GM03348 (cell line): ENCODE data around the gene NOP14.
A peak's percentile ranks its signal among the peaks of the same experiment; 100 is the strongest.
"Not testable (repeated sequence)": the region's sequence is repeated elsewhere in the genome, so short reads cannot be mapped to it uniquely, and the experiment has no call there.

Source experiments
- DNase-seq: peaks from one replicate; pipeline ENCODE4 v3.0.0; 2012; ENCODE audit warnings: low spot score

NOP14 gene

DNA sequence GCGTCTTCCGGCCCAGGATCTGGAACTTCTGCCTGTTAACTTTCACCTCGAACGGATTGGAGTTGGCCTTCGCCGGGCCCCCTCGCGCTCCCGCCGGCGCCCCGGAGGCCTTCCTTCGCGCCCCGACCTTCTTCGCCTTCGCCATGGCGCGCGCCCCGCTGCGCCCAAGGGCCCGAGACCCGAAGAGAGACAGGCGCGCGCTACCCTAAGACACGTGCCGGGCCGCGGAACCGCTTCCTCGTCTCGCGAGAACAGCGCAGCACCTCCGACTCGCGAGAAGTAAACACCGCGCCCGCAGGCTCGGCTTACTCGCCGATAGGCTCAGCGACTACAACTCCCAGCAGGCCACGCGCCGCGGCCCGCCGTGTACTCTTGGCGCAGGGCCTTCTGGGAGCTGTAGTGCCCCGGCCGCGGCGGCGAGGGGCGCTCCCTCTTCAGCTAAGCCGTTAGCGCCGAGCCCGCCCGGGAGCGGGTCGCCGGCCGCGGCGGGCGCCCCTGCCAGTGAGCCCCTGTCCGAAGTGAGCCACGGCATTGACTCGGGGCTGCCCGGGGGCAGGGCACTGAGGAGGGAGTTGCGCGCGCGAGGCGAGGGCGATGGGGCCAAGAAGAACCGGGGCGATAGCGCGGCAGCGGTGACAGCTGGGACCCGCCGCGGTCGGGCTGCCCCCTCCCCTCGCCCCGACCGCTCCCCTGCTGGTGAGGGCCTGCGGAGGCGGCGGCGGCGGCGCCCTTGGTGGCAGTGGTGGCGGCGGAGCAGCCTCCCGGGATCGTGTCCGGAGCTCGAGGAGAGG is at the start of gene NOP14, which contains the start of gene GRK4:
TSS of gene NOP14 (minus strand) at position 232 of the 791 bp plus-strand sequence. CDS start at position 145, 87 bp downstream.
TSS of gene GRK4 (plus strand) at position 397 of the 791 bp plus-strand sequence. CDS start 500 bp downstream, outside the sequence.
- peak; percentile 96 for DNase-seq

DNA sequence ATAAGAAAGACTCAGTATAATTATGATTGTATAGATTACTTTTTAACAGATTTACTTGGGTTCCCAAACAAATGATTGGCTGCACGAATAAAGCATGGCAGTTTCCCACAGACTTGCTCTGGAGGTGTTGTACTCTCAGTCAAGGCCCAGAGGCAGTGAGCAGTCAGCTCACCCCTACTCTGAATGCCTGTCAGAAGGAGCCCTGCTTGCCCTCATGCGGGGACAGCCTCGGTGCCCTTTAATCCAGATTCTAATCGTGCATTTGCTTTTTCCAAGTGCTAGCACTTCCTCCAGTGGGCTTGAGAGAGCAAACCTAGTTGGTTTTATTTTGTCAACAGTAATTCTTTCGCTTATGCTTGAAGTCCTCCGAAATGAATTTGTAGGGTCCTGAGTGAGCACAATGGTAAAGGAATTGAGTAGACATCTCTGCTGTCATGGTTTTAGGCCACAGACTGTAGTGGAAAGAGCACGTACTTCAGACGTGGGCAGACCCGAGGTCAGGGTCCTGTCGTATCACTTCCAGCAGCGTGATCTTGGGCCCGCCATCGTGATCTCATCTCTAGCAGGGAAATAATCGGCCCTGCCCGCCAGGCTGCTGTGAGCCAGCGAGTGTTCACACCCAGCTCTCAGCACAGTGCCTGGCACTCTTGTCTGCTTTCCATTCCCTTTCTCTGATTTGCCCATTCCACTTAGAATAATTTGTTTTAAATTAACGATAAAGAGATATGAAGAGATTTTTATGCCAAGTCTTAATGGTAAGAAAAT is 48.4 kb upstream of the NOP14 start:
- no peak for DNase-seq

DNA sequence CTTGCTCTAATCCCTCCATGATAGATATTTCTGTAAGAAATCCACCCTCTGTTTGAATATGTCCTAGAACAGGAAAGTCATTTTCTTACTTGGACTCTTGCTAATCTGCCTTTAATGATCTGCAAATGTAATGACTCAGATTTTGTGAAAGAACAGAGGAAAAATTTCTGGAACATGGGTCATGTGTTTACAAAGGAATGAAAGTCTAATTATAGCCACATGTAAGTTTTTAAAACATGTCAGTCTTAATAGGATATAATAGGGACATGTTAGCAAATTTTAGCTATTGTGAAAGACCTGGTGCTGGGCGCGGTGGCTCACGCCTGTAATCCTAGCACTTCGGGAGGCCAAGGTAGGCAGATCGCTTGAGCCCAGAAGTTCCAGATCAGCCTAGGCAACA is 47.8 kb upstream of the NOP14 start:
- peak; percentile 81 for DNase-seq

DNA sequence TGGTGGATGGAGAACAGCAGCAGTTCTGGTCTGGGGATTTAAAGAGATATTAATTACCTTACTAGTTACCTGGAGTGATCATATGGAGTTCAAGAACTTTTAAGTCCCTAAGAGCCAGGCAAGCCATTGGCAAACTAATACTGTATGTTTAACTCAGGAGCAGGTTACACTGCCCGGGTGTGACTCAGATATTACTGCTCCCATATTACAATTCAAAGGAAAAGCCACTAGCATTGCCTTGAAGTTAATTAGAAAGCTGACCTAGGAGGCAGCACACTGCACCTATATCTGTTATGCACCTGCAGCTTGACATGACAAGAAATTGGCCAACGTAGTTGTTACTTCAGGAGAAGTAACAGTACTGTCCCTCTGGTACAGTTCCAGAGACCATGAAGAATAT is 47.4 kb upstream of the NOP14 start:
- DNase-seq: no peak

DNA sequence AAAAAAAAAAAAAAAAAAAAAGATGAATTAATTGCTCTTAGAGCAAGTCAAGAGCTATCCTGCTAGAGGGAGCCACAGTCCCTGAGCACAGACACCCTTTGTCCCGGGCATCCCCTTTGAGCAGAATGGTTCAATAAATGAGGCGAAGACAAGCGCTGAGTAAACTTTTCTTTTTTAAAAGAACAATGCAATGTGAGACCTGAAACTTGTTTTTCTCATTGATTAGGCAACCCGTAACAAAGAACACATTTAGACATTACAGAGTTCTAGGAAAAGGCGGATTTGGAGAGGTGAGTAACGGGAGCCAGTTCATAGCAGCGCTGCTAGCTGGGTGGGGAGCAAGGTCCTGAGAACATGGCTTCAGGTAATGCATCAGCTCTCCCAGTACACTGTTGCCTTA is 46.2 kb upstream of the NOP14 start:
- DNase-seq: peak; percentile 44

DNA sequence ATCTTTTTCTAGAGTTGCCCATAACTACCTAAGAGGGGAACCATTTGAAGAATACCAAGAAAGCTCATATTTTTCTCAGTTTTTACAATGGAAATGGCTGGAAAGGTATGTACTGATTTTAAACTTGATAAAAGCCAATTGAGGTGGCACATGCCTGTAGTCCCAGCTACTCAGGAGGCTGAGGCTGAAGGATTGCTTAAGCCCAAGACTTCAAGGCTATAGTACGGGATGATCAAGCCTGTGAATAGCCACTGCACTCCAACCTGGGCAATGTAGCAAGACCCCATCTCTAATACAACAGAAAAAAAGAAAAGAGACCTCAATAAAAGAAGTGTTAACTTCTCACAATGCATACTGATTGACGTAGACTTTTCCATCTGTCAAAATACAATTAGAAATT is 44.5 kb upstream of the NOP14 start:
- DNase-seq: no peak

DNA sequence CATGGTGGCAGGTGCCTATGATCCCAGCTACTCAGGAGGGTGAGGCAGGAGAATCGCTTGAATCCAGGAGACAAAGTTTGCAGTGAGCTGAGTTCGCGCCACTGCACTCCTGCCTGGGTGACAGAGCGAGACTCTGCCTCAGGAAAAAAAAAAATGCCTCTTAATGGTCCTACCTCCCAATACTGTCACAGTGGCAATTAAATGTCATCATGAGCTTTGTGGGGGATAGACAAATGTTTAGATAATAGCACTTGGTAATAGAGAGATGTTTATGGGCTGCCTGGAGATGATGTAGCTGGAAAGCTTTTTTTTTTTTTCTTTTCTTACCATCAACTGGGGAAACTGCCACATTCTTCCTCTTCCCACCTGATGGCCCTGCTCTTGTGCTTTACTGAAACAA is 33.2 kb upstream of the NOP14 start:
- DNase-seq: no peak

DNA sequence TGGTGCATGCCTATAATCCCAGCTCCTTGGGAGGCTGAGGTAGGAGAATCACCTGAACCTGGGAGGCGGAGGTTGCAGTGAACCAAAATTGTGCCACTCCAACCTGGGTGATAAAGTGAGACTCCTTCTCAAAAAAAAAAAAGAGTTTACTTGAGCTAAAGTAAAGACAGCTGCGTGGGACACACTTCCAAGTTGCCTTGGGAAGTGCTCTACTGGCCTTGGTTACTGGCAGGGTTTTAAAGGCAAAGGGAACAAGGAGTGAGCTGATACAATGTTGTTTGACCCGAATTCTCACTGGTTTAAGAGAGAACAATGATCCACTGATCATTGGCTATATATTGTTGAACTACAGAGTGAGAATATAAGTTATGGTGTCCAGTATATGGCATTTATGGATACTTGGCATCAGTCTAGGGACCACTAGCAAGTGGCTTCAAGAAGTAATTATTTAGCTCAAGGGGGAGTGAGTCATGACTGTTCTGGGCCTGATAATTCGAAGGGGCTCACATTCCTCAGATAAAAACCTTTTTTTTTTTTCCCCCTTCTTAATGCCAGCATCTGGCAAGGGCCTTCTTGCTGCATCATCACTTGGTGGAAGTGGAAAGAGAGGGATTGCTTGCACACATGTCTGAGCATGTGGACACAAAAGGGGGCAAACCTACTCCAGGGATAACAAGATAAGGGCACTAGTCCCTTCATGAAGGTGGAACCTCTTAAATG is 32.5 kb upstream of the NOP14 start:
- no peak for DNase-seq

DNA sequence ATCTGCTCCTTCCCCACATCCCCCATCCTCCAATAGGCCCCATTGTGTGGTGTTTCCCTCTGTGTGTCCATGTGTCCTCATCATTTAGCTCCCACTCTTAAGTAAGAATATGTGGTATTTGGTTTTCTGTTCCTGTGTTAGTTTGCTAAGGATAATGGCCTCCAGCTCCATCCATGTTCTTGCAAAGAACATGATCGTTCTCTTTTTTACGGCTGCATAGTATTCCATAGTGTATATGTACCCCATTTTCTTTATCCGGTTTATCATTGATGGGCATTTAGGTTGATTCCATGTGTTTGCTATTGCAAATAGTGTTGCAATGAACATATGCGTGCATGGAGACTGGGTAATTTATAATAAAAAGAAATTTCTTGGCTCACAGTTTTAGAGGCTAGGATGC is 31.7 kb upstream of the NOP14 start:
- no peak for DNase-seq

DNA sequence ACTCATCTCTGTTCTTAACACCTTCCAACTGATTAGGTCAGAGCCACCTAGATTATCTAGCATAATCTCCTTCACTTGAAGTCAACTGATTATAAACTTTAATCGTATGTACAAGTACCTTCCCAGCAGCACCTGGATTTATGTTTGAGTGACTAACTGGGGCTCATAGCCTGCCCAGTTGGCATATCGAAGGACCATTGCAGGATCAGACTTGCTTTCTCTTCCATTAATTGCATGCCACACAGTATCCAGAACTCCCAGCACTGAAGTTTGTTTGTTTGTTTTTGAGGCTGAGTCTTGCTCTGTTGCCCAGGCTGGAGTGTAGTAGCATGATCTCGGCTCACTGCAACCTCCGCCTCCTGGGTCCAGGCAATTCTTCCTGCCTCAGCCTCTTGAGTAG is 28.0 kb upstream of the NOP14 start:
- no peak for DNase-seq

DNA sequence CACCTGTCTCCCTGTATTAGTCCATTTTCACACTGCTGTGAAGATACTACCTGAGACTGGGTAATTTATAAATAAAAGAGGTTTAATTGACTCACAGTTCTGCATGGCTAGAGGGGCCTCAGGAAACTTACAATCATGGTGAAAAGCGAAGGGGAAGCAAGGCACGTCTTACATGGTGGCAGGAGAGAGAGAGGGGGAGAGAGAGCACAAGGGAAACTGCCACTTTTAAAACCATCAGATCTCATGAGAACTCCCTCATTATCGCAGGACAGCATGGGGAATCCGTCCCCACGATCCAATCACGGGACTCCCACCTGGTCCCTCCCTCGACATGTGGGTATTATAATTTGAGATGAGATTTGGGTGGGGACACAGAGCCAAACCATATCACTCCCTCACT is 20.5 kb upstream of the NOP14 start:
- DNase-seq: not testable (repeated sequence)

DNA sequence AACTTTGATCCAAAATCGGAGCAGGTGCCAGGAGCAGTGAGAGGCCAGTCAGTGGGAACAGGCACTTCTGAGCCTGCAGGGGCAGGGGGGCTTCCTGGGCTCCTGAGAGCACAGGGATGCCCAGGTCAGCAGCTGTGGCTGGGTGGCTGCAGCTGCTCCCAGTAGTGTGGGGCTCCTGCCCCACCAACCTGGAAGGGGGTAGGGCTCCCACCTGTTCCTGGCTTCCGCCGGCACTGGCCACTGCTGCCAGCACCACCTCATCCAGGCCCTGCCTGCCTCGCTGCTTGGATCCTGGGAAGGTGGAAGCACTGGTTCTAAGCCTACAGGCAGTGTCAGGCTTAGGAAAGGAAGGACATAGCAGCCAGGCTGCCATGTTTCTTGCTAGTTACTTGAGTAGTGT is 18.8 kb upstream of the NOP14 start:
- no peak for DNase-seq

DNA sequence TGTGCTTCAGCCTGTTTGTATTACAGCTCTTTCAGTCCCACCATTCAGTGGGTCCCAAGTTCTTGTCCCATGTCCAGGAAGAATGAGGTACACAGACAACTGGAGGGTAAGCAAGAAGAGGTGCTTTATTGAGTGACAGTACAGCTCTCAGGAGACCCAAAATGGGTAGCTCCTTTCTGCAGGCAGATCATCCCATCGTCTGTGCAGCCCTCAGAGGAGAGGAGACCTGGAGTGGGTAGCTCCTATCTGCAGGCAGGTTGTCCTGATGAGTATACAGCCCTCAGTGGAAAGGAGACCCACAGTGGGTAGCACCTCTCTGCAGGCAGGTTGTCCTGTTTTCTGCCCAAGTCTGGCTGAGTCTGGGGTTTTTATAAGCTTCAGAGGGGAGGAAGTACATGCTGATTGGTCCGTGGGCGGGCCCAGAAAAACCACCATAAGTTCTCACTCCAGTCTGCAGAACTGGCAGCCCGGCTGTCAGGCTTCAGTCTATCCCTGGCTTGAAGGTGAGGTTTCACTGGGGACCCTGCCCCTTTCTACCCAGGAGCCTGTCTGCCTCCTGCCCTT is 18.1 kb upstream of the NOP14 start:
- no peak for DNase-seq

DNA sequence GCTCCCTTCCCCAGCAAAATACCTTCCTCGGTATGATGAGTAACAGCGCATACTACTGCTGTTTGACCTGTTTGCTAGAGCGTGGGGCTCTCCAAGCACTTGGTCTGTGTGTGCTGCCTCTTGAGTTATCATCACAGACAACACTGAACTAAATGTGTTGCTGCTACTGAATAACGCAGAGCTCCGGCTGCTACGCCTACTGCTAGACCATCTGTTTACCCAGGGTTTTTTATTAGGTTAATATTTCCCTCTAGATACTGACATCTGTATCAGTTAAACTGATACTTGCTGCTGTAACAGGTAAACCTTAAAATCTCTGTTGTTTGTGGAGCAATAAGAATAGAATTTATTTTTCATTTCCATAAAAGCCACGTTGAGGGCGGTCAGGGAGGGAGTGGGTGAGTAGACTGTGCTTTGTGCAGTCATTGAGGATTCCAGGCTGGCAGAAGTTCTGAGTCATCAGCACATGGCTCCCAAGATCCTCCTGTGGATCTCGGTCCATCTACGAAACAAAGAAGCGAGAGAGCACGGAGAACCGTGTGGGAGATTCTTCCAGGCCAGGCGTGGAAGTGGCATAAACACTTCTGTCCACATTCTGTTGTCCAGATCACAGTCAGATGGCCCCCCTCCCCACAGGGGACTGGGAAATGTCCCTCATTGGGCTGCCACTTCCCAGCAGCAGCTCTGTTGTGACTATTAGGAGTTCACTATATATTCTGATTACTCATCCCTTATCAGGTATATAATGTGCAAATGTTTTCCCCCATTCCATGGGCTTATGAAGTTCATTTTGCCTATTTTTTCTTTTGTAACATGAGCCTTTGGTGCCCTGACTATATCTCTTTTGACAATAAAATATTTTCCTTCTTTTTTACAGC is 14.2 kb upstream of the NOP14 start:
- peak; percentile 28 for DNase-seq

DNA sequence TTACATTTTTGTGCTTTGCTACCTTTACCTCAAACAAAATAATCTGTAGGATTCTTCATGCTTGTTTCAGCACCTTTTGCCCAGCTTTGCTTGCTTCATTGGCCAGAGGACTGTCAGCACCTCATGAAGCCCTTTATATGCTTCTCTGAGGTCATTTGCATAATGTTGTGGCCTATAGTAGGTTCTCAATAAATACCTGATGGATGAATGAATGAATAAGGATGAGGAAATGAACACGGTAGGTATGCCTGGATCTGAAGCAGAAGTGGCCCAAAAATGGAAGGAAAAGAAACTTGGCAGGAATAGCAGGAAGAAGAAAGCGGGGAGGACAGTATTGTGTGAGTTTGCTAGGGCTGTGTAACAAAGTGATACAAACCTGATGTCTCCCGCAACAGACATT is 8.1 kb upstream of the NOP14 start:
- no peak for DNase-seq

DNA sequence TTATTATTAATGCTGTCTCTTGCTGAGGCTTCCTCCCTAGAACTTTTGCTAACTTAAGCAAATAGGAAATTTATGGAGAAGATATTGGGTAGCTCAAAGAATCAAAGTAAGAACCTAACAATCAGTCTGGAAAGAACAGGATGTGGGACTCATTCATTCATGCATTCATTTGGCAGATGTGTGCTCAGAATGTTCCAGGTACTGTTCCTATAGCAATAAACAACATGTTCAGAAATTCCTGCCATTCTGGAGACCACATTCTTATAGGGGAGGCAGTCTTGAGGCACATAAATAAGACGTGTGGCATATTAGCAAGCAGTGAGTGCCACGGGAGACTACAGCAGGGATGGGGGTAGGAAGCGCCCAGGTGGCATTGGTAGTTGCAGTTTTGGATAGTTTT is 5.2 kb upstream of the NOP14 start:
- no peak for DNase-seq

DNA sequence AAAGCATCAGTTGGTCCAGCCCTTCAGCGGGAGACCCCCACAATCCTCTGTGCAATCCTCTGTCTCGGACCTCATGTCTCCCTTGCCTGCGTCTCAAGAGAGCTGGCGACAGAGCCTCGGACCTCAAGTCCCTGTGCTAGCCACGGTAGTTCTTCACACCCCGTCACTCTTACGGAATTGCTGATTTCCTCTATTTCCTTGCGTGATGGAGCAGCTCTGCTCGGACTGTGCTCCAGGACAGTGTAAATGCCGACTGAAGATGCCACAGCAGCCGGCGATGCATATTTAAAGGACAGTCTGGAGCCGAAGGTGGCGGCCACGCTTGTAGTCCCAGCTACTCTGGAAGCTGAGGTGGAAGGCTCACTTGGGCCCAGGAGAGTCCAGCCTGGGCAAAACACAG is 2.1 kb upstream of the NOP14 start:
- no peak for DNase-seq

DNA sequence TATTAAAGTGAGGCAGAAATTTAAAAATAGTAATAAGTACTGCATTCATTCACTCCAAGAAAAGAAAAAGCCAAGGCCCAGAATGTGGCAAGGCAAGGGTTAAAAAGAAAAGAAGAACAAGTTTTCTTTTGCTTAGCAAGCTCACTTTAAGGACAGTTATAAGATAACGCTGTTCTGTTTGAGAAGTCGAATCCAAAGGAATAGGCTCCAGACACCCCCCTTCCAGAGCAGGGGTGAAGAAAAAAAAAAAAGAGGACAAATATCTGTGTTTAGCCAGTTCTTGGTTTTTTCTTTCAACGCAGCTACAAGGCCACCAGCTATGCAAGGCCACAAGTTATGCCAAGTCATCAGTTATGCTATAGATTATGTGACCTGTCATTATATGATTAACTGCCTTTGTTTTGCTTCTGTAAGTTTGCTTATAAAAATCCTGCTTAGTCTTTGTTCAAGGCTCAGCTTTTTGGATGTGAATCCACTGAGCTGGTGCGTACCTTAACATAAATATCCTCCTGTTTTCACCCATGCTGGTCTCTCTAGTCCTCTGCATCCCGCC is 1.6 kb upstream of the NOP14 start:
- no peak for DNase-seq

DNA sequence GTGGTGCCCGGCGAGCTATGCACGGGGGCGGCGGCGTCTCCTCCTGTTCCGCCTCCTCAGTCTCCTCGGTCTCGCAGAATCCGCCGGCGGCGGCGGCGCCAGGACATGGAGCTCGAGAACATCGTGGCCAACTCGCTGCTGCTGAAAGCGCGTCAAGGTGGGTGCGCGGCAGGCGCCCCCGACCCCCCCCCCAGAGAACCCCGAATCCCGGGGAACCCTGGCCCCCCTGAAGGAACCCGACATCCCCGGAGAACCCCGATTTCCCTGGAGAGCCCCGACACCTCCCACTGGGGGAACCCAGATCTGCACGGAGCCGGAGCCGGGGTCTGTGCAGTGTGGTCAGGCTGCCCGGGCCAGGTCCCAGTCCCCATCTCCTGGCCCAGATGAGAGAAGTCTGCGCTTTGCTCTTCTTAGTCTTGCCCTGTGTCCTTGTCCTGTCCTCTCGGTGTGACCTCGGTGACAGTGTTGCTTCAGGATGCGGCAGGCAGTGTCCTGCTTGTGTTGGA is 813 bp upstream of the NOP14 start:
- DNase-seq: peak; percentile 82

DNA sequence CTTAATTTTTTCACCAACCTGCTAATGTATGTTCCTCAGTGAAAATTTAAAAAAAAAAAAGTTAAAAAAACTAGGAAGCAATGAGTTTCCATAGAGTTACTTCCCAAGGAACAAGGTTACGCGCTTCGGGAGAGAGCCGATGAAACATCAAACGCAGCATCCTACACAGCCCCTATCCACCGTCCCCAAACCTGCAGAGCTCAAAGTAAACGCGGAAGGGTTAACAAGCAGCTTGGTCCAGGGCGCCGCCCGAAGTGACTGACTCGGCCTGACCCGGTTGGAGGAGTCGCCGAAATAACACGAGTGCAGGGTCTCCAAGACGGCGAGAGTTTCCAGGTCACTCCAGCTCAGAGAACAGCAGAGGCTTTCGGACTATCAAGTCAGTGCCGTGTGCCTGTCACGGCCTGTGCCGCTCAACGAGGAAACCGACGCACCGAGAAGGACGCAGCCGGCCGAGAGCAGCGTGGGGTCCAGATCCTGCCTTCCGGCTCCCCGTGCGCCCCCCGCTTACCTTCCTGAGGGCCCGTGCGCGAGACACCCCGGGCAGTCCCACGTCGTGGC is 512 bp downstream of the NOP14 start:
- no peak for DNase-seq
